Measurements from ENCODE around the gene LGALS7. TPM values are rescaled to one million over a fixed set of nuclear protein-coding genes. Genes with fewer than 3 reads are reported as not detected.

LGALS7 gene
- total RNA-seq, 1 donor from 2014 or later, result not detected

- no peak for ATAC-seq (ENCODE audit: low read depth)
- CTCF ChIA-PET, result no interaction called here
- no peaks in the 10 kb centered on the region for H3K9me3 Mint-ChIP-seq
- peaks cover under 1% of the 10 kb centered on the region for H3K27me3 Mint-ChIP-seq
- H3K4me1 Mint-ChIP-seq, result no peaks in the 10 kb centered on the region
- no peak for TF ChIP-seq CTCF (IDR thresholded peaks at IDR 0.05)
- no peaks in the 10 kb centered on the region for H3K36me3 Mint-ChIP-seq (ENCODE audit: low read depth)
- H3K27ac Mint-ChIP-seq, result no peak overlapping the region
- no peak for DNase-seq
- no peak overlapping the region for H3K4me3 Mint-ChIP-seq
- POLR2A ChIA-PET, result no interaction called here
- intact Hi-C loops (cut with micrococcal nuclease), result no loop called here
Measured at GRCh38 chr19:38745316-38745715, 28.0 kb downstream of the LGALS7 start.

GRCh38 chr19:38744874-38745273 lies 28.4 kb downstream of the LGALS7 start:
- Mint-ChIP-seq H3K4me1 (no peaks in the 10 kb centered on the region), H3K9me3 (no peaks in the 10 kb centered on the region), H3K27ac (no peak overlapping the region), H3K4me3 (no peak overlapping the region), H3K36me3 (ENCODE audit: low read depth) (no peaks in the 10 kb centered on the region), H3K27me3 (no peaks in the 10 kb centered on the region)
- ChIA-PET POLR2A (interaction anchor here (0.6 kb wide), 1 partner anchor 12 kb away, joined by 4 read pairs; no protein-coding TSS in a partner anchor), CTCF (no interaction called here)
- ATAC-seq (ENCODE audit: low read depth) (no peak), DNase-seq (no peak)
- TF ChIP-seq CTCF (IDR thresholded peaks at IDR 0.05), result no peak
- intact Hi-C loops (cut with micrococcal nuclease), result no loop called here

DNA sequence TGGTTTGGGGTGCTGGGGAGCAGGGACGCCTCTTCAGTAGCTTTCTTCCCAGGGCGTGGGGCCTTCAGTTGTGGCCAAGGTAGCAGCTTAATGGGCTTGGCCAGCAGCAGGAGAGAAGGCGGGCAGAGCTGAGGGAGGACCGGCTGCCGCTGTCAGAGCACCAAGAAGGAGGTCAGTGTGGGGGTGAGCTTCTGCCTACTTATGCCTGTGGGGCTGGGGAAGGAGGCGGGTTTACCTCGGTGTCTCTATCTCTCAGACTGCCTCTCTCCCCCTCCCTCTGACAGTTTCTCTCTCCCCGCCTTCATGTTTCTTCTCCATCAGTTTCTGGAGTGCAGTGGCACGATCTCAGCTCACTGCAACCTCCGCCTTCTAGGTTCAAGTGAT lies 29.0 kb downstream of the LGALS7 start, which contains the start of gene CAPN12:
CAPN12 (minus strand) TSS at position 177 of the 384 bp plus-strand sequence. CDS start 309 bp downstream, outside the sequence.
- no peak within 1 kb of the TSS for H3K4me3 Mint-ChIP-seq
- DNase-seq (no peak), ATAC-seq (ENCODE audit: low read depth) (no peak)
- no peaks in the 10 kb centered on the region for H3K27me3 Mint-ChIP-seq
- ChIA-PET POLR2A (interaction anchor here (0.6 kb wide), 1 partner anchor 12 kb away, joined by 4 read pairs; no protein-coding TSS in a partner anchor), CTCF (no interaction called here)
- TF ChIP-seq CTCF (IDR thresholded peaks at IDR 0.05), result no peak
- H3K9me3 Mint-ChIP-seq, result no peaks in the 10 kb centered on the region
- no peaks in the 10 kb centered on the region for H3K4me1 Mint-ChIP-seq
- no peak within 1 kb of the TSS for H3K27ac Mint-ChIP-seq
- intact Hi-C loops (cut with micrococcal nuclease), result no loop called here
- no peaks in the 10 kb centered on the region for H3K36me3 Mint-ChIP-seq (ENCODE audit: low read depth)

DNA sequence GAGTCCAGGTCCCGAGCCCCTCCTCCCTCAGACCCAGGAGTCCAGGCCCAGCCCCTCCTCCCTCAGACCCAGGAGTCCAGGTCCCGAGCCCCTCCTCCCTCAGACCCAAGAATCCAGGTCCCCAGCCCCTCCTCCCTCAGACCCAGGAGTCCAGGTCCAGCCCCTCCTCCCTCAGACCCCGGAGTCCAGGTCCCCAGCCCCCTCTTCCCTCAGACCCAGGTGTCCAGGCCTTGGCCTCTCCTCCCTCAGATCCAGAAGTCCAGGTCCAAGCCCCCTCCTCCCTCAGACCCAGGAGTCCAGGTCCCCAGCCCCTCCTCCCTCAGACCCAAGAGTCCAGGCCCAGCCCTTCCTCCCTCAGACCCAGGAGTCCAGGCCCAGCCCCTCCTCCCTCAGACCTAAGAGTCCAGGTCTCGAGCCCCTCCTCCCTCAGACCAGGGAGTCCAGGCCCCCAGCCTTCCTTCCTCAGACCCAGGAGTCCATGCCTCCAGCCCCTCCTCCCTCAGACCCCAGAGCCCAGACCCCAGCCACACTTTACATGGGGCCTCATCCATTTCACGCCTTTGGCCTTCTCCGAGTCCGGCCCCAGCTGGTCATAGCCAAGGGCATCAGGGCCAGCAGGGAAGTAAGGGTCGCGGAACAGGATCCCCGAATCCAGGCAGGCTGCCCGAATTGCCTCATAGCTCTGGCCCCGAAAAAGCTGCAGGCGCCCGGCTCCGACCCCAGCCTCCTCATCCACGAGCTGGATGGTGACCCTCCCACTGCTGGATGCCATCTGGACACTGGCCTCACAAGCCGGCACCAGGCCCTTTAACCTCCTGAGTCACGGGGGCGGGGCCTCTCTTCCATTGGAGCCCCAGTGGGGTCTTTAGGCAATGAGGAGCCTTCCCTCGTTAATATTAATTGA lies 29.7 kb downstream of the LGALS7 start:
- Mint-ChIP-seq H3K4me1 (no peaks in the 10 kb centered on the region), H3K27me3 (no peaks in the 10 kb centered on the region), H3K4me3 (no peak overlapping the region), H3K27ac (no peak overlapping the region), H3K36me3 (ENCODE audit: low read depth) (no peaks in the 10 kb centered on the region), H3K9me3 (no peaks in the 10 kb centered on the region)
- TF ChIP-seq CTCF (IDR thresholded peaks at IDR 0.05), result no peak
- no peak for ATAC-seq (ENCODE audit: low read depth)
- DNase-seq, result no peak
- ChIA-PET POLR2A (no interaction called here), CTCF (no interaction called here)
- intact Hi-C loops (cut with micrococcal nuclease), result no loop called here

- ATAC-seq (ENCODE audit: low read depth) (no peak), DNase-seq (no peak)
- no peak for TF ChIP-seq CTCF (IDR thresholded peaks at IDR 0.05)
- H3K27me3 Mint-ChIP-seq, result no peaks in the 10 kb centered on the region
- H3K4me3 Mint-ChIP-seq, result no peak overlapping the region
- ChIA-PET POLR2A (interaction anchor here (0.6 to 0.9 kb wide), 3 partner anchors 8 to 106 kb away, joined by 3 to 13 read pairs (median 3); no protein-coding TSS in a partner anchor), CTCF (no interaction called here)
- intact Hi-C loops (cut with micrococcal nuclease), result no loop called here
- H3K27ac Mint-ChIP-seq, result no peak overlapping the region
- no peaks in the 10 kb centered on the region for H3K9me3 Mint-ChIP-seq
- H3K36me3 Mint-ChIP-seq (ENCODE audit: low read depth), result no peaks in the 10 kb centered on the region
- H3K4me1 Mint-ChIP-seq, result peaks cover 2% of the 10 kb centered on the region
Measured at GRCh38 chr19:38742906-38743305, 30.4 kb downstream of the LGALS7 start.

Data from activated B cell treated with CpG ODN at 0.5 μM for 24 hours (primary cell).